Measurements from ENCODE around the gene NHSL2.
A peak's percentile ranks its signal among the peaks of the same experiment; 100 is the strongest.
"Not testable (repeated sequence)": the region's sequence is repeated elsewhere in the genome, so short reads cannot be mapped to it uniquely, and the experiment has no call there.

The NHSL2 gene

DNA sequence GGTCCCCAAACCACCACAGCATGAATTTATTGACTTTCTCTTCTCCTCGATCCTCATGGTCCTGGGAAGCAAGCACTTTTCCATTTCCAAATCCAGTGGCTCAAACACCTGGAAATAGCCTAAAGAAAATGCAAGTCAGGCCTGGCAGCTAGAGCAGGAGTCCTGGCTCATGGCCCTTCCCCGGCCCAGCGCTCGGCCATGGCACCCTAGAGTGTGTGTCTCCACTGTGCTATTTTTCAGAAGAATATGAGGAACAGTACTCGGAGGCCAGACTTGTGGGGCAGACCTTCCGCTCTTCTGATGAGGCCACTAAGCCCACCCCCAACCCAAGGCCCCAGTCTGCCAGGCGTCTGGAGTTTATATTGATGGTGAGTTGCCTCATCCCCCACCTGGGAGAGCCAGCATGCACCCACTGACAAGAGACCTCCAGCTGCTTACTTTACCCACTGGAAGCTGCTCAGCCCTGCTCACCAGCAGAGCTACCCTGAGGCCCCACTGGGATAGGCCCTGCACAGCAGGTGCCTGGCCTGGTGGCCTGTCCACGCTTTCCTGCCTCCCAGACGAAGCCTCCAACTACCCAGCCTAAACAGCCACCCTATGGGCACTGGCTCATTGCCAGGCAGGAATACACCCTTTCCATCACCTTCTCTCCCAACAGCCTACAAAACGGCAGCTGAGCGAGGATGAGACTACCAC, 223.4 kb downstream of the NHSL2 start:
- DNase-seq: no peak

DNA sequence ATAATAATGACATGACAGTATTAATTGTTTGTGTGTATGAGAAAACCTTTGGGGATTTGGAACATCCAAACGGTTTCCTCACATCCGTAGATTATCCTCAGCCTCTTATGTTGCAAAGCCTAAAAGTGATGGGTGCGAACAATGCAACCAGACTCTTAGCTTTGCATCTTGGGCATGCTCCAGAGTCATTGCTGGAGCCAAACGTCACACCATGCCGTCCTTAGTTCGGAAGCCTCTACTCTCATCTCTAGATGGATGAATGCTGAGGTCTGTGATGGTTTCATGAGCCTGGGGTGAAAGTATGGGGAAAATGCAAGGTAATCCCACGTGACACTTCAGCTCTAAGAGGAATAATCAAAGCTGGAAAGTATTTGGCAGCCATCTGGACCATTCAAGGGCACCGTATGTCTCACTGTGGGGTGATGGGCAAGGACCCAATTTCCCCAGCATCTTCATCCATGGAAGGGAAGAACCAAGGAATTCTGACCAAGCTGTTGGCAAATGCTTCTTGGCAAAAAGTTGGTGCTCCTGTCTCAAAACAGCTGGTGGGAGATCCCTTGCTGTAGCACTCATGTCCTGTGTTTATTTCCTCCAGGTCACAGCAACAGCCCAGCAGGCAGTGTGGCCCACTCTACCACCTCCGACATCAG, 227.3 kb downstream of the NHSL2 start:
- no peak for DNase-seq

DNA sequence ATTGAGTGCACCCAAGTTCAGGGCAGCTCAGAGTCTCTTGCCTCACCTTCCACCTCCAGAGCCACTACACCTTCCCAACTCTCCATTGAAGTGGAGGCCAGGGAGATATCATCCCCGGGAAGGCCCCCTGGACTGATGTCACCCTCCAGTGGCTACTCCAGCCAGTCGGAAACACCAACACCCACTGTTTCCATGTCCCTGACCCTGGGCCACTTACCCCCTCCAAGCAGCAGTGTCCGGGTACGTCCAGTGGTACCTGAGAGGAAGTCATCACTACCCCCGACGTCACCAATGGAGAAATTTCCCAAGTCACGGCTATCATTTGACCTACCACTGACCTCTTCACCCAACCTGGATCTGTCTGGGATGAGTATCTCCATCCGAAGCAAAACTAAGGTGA, 228.9 kb downstream of the NHSL2 start:
- DNase-seq: no peak

DNA sequence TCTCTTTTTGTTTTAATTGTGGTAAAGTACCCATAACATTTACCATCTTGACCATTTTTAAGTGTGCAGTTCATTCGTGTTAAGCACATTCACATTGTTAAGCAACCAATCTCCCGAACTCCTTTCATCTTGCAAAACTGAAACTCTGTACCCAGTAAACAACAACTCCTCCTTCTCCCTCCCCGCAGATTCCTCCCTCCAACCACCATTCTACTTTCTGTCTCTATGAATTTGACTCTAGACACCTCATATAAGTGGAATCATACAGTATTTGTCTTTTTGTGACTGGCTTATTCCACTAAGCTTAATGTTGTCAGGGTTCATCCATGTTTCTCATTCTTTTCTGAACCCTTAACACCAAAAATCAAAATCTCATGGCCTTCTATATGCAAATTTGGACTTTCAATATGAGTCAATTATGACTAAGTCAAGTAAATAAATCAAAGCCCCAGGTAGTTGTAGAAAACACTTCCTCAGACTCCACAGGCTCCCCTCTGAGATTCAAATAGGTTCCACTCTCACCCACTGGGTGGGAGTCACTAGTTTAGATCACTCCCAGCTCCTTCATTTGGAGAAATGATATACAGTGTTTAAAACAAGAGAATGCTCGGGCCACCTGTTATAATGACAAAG, 230.8 kb downstream of the NHSL2 start:
- DNase-seq: no peak

DNA sequence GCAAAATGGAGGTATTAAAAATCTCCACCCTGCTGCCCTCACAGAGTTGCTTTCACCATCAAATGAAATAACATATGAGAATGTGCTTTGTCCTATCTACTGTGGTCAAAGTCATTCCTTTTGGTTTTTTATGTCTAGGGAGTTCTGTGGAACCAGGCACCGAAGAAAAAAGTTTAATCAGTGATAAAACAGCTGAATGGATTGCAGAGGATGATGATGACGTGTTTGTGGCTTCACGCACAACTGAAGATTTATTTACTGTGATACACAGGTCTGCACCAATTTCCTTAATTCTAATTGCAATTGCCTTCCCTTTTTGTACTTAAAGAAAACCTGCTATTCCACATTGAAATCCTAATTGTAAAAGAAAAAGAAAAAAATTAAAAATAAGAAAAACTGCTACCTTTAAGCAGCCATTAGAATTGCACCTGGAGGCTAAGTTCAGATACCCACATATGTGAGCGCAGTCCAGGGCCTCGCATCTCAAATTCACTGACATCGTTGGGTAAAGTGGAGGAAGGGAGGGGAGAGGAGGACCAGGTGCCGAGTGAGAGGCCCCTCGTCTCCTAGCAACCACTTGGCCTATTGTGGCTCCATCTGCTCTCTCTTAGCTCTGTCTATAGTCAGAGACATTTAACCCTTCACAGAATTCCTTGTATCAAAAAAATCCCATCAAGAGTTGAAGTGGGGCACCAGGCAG, 231.6 kb downstream of the NHSL2 start:
- no peak for DNase-seq

DNA sequence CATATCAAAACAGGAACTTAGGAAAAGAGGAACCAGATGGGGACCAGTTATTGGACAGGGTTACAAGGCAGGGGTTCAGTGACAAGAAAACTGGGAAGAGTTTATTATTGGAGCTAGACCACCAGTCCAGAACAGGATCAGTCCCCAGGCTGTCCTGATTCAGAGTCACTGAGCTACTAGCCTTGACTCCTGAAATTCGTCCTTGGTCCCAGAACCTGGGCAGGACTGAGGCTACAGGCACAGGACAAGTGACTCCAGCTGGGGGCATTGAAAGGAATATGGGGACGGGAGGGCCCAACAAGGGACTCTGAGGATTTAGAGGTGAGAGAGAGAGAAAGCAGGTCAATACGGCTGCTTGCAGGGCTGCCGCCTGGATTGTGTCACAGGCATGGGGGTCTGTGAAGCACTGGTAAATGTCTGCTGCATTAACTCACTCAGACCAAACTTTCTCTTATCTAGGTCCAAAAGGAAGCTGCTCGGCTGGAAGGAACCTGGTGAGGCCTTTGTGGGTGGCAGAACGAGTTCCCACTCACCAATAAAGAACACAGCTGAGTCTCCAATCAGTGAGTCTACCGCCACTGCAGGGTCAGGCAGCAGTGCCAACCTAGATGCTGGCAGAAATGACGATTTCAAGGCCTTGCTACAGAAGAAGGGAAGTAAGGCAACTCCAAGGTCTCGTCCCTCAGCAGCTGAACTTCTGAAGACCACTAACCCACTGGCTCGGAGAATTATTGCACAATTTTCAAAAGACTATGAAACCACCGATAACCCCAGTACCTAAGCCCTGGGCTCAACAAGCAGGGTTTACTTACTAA, 232.4 kb downstream of the NHSL2 start:
- no peak for DNase-seq

DNA sequence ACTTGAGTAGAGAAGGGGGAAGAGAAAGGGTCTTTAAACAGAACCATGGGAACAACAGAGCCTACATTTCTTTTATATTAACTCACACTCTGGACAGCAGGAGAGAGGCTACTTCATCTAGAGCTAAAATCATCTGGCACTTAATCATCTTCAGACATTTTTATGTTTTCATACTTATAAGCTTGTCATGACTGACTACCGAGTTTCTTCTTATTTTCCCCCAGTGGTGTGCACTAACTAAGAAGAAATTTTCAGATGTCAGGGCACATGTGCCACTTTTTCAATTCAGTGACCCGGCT, 232.9 kb downstream of the NHSL2 start:
- no peak for DNase-seq

DNA sequence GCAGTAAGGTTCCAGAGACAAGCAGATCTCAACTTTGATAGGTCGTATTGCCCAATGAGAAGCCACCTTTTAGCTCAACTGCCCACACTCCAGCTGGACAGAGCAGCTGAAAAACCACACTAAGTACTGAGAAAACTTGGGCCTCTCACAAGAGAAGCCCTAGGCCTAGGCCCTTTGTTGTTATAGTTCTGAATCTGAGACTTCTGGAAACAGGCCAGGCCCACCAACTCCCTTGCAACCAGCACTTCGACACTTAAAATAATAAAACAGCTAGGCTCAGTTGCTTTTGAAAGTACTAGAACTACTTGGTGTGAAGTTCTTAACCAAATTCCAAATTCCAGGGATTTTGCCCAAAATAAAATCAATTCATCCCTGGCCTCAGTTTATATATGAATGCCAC, 234.5 kb downstream of the NHSL2 start:
- DNase-seq: no peak

DNA sequence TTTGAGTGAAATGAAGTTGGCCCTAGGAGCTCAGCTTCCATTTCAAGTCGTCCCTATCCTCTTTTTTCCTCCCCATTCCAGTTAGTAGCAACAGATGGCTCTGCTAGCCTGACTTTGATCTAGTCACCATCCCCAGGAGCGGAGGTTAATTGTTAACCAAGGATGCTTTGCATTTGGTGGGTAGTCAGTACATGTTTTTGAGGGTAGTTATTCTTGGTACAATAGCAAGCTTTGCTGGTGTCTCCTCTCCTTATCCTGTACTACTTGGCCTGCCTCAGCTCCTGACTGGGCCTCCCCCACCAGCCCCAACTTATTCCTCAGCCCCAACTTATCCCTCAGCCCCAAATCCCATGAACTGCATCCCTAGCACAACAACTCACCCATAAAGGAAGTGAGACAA, 235.9 kb downstream of the NHSL2 start:
- no peak for DNase-seq

DNA sequence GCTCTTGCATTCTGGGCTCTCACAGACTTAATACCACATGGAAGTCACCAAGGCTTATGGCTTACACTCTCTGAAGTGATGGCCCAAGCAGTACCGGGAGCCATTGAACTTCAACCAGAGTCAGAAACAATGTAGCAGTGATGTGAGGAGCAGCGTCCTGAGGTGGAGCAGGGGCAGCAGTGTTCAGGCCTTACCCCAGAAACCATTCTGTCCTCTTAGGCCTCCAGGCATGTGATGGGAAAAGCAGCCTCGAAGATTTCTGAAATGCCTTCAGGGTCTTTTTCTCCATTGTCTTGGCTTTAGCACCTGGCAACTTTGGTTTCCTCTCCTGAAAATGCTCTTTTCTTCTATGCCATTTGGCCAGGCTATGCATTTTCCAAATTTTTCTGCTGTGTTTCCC, 248.1 kb downstream of the NHSL2 start:
- no peak for DNase-seq

DNA sequence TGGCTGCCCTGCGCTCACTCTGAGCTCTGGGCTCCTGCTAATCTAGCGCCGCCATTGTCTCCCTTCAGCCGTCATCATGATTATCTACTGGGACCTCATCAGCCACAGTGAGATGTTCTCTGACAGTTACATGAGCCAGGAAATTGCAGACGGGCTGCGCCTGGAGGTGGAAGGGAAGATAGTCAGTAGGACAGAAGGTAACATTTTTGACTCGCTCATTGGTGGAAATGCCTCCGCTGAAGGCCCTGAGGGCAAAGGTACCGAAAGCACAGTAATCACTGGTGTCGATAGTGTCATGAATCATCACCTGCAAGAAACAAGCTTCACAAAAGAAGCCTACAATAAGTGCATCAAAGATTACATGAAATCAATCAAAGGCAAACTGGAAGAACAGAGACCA, 249.1 kb downstream of the NHSL2 start:
- no peak for DNase-seq

DNA sequence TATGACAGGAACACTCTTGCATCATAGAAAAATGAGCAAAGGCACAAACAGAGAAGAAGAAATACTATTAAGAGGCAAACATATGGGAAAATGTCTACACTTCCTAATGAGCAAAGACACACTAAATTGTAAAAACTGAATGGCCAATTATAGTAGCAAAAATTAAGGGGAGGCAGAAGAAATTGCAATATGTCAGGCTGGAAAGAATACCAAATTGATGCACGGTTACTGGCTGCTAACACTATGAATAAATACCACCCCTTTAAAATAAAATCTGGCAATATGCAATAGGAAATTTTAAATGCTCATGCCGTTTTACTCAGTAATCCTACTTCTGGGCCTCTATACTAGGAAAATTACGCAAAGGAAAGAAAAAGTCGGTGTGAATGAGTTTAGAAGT, 254.9 kb downstream of the NHSL2 start:
- no peak for DNase-seq

DNA sequence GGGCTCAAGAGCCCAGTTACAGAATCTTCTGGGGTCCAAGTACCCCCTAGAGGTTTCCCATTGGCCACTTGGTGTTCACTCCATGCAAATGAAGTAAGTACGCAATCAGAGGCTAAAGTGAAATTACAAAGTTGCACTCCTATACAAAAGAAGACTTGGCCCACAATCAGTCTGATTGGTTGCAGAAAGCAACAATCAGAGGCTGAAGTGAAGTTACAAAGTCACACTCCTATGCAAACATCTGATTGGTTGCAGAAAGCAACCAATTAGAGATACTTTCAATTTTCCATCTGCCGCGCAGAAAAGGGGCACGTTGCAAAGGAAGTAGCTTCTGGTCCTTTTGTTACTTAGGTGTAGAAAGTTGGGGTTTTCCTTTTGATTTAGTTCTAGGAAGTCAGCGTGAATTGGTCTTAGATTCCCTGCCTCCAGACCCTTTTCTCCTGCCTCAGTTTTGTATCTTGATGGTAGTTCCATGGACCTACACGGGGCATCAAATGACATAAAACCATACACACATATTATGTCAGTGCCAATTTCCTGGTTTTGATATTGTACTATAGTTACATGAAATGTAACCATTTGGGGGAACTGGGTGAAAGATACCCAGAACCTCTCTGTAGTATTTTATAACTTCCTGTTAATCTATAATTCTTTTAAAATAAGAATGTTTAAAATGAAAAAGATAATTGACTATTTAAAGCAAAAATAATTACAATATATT, 258.5 kb downstream of the NHSL2 start:
- peak; percentile 13 for DNase-seq

DNA sequence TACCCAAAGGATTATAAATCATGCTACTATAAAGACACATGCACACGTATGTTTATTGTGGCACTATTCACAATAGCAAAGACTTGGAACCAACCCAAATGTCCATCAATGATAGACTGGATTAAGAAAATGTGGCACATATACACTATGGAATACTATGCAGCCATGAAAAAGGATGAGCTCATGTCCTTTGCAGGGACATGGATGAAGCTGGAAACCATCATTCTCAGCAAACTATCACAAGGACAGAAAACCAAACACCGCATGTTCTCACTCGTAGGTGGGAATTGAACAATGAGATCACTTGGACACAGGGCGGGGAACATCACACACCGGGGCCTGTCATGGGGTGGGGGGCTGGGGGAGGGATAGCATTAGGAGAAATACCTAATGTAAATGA, 265.6 kb downstream of the NHSL2 start:
- DNase-seq: not testable (repeated sequence)

DNA sequence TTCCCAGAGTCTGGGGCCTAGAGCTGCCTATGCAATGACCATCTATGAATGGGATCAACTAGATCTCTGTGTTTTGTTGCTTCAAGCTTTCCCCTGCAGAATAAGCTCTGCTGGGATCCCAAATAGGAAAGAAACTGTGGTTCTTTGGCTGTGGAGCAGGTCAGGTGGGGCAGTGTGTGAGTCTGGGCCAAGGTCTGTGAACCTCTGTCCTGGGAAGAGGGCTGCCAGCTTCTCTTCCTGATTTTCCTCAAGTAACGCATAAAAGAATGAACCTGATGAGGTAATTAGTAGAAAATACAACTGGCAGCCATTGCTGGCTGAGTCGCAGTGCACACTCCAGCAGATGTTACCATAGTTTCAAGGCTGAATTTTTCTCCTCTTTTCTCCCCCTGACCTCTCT, 266.3 kb downstream of the NHSL2 start:
- DNase-seq: no peak

DNA sequence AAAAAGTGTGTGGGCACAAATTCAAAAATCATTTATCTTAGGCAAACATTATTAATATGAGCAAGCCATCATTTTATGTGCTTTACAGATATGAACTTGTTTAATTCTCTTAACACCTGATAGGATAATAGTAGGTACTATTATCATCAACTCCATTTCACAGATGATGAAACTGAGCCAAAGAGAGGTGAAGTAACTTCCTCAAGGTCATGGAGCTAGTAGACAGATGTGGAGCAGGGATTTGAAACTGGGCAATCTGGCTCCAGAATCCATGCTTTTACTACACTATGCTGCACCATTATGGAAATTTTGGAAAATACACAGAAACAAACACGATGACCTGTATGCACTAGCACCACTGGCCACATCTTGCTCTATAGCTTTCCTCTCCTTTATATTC, 269.9 kb downstream of the NHSL2 start:
- no peak for DNase-seq

DNA sequence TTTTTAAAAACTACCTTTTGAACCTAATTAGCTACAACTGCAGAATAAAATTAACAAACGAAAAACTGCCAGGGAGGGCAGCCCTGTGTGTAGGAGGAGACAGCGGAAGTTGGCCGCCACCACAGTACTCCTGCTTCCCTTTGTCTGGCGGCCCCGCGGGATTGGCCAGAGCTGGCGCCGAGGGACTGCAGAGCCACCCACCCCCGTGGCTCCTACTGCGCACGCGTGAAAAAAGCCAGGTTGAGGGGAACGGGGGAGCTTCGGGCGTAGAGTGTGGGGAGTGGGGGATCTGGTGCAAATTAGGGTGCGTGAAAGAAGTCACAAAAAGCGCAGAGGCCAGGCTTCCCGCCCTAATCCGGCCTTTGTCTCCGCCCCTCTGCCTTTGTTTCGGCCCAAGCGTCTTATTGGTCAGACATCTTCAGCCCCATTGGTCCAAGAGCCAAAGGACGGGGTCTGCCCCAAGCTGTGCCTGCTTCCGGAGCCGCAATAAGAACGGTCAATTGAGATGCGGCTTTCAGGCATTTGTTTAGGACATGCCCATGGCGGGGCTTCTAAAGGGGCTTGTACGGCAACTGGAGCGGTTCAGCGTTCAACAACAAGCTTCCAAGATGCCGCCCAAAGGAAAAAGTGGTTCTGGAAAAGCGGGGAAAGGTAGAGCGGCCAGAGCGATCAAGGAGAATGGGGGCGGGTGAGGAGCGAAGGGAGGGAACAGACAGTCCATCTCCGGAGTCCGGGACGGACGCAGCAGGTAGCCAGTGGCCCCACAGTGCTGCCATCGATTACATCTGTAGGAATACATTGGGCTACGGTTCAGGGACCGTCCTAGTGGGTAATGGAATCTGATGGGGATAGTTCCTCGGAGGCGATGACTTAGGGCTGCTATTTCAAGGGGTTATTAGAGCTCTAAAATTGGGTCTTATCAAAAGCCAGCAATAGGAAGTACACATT, 270.8 kb downstream of the NHSL2 start, which contains the start of gene PIN4:
PIN4 (plus strand) TSS at position 580 of the 948 bp plus-strand sequence; CDS start at position 609, 29 bp downstream.
- peak; percentile 80 for DNase-seq

DNA sequence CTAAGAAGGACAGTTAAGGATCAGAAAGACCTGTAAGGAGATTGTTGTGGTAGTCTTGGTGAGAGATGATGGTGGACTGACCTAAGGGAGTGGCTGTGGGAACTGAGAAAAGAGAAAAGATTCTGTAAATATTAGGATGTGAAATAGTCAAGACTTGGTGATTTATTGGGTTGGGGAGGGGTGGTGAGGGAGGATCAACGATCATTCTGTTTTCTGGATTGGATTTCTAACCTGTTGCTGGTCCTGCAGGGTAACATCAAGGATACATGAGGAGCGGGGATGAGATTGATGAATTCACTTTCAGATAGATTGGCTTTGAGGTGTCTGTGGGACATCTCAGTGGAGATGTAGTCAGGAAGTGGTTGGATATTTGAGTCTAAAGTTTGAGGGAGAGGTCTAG, 272.3 kb downstream of the NHSL2 start:
- no peak for DNase-seq

DNA sequence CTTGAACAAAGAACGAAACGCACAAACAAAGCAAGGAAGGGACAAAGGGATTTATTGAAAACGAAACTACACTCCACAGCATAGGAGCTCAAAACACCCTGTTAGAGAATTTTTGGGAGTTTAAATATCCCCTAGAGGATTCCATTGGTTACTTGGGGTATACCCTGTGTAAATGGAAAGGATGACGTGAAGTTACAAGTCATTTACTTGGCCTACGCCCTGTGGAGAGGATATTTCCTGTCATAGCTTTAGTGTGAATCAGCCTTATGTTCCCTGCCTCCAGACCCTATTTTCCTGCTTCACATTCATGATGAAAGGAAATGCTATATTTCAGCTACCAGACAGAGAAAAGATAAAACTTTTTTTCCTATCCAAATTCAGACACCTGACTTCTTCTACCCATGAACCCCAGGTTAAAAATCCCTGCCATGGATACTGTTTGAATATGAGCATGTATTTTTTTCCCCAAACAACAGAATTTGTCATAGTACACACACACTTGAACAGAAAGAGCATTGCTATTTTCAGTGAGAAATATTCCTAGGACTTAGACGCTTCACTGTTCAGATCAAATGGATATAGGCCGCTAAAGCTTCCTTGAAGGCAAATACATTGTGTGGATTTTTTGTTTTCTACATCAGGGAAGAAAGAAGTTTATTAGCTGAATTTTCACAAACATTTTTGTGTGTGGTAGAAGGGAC, 291.3 kb downstream of the NHSL2 start:
- DNase-seq: no peak
